Hepatocyte (in vitro differentiated cells): ENCODE data around the gene FADS6.

Experiments used
- CTCF ChIP-seq: fragments of 200-600 bp; sonication (generic); IDR thresholded peaks from 2 replicates; pipeline ENCODE4 v1.5.1; 2016; ENCODE audit warnings: antibody characterized with exemption, mild to moderate bottlenecking; ENCODE audit not compliant: poor library complexity
- EZH2 ChIP-seq: fragments of 200-600 bp; sonication (generic); IDR thresholded peaks from 2 replicates; pipeline ENCODE4 v1.6.1; 2016; ENCODE audit warnings: antibody characterized with exemption, mild to moderate bottlenecking, borderline replicate concordance
- EZH2phosphoT487 ChIP-seq: fragments of 200-600 bp; sonication (generic); IDR thresholded peaks from one replicate; pipeline ENCODE4 v1.6.1; 2018; ENCODE audit warnings: antibody characterized with exemption, mild to moderate bottlenecking, low read depth, moderate library complexity; ENCODE audit not compliant: unreplicated experiment, severe bottlenecking

GRCh38 chr17:74916136-74916850, 22.9 kb upstream of the FADS6 start:
- no peak for TF ChIP-seq CTCF
- TF ChIP-seq EZH2, result no peak
- TF ChIP-seq EZH2phosphoT487, result no peak
